ENCODE results near the gene BRD3OS. TPM values are rescaled to one million over a fixed set of nuclear protein-coding genes. Genes with fewer than 3 reads are reported as not detected.

BRD3OS gene
- total RNA-seq, 1 experiment from 2014 or later, result 13.6 TPM

DNA sequence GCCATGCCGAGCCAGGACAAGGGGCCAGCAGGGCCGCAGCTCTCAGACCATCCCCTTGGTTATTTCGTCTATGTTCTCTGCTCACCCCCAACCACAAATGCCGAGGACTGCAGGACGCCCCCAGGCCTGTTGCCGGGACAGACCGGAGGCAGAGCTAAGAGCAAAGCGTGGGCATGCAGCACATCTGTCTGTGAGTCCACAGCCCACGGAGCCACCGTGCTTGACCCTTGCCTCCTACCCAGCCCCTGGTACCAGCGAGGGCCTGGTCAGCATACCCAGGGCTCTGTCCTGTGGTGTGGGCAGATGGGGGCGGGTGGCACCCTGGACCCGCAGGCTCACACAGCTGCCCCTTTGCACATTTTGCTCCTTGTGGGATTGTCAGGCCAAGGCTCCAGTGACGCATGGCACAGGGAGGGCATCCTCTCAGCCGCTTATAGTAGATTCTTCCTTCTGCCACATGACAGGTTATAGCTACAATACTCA, 37.8 kb downstream of the BRD3OS start:
- no peak overlapping the region for H3K4me3 ChIP-seq (ENCODE audit: low read length)
- H3K9me3 ChIP-seq (ENCODE audit: low read length), result no peaks in the 10 kb centered on the region
- H3K79me2 ChIP-seq (ENCODE audit: low read length), result peaks cover 76% of the 10 kb centered on the region
- H3F3A ChIP-seq (ENCODE audit: low read length, unreplicated experiment), result no peaks in the 10 kb centered on the region
- intact Hi-C loops (cut with micrococcal nuclease), result no loop called here
- no peak overlapping the region for H2AFZ ChIP-seq (ENCODE audit: low read length)
- no peak overlapping the region for H3K27ac ChIP-seq (ENCODE audit: low read length)
- no peak for ATAC-seq
- no peak overlapping the region for H3K9ac ChIP-seq (ENCODE audit: low read length)
- H3K4me1 ChIP-seq (ENCODE audit: insufficient read depth, low read length), result peaks cover 26% of the 10 kb centered on the region
- H3K27me3 ChIP-seq (ENCODE audit: low read length), result no peaks in the 10 kb centered on the region
- no peak overlapping the region for H3K4me2 ChIP-seq (ENCODE audit: low read length)
- TF ChIP-seq, protein P1, sequence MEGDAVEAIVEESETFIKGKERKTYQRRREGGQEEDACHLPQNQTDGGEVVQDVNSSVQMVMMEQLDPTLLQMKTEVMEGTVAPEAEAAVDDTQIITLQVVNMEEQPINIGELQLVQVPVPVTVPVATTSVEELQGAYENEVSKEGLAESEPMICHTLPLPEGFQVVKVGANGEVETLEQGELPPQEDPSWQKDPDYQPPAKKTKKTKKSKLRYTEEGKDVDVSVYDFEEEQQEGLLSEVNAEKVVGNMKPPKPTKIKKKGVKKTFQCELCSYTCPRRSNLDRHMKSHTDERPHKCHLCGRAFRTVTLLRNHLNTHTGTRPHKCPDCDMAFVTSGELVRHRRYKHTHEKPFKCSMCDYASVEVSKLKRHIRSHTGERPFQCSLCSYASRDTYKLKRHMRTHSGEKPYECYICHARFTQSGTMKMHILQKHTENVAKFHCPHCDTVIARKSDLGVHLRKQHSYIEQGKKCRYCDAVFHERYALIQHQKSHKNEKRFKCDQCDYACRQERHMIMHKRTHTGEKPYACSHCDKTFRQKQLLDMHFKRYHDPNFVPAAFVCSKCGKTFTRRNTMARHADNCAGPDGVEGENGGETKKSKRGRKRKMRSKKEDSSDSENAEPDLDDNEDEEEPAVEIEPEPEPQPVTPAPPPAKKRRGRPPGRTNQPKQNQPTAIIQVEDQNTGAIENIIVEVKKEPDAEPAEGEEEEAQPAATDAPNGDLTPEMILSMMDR (conservative IDR thresholded peaks at IDR 0.05; ENCODE audit: low read depth, low read length), result no peak
- no peak for TF ChIP-seq EZH2phosphoT487 (IDR thresholded peaks at IDR 0.05; ENCODE audit: borderline replicate concordance, low read length)
- TF ChIP-seq EZH2 (IDR thresholded peaks at IDR 0.05; ENCODE audit: low read length, unreplicated experiment), result no peak
- ChIA-PET CTCF (no interaction called here), POLR2A (ENCODE audit: unreplicated experiment) (no interaction called here)
- BruUV-seq (replicated peaks), result no TSS peak
- no peaks in the 10 kb centered on the region for H3K9me2 ChIP-seq (replicated peaks; ENCODE audit: low read length)
- no peaks in the 10 kb centered on the region for H4K20me1 ChIP-seq (ENCODE audit: low read length)
- DNase-seq, result no peak
- H3K36me3 ChIP-seq (ENCODE audit: low read depth, low read length), result no peaks in the 10 kb centered on the region

DNA sequence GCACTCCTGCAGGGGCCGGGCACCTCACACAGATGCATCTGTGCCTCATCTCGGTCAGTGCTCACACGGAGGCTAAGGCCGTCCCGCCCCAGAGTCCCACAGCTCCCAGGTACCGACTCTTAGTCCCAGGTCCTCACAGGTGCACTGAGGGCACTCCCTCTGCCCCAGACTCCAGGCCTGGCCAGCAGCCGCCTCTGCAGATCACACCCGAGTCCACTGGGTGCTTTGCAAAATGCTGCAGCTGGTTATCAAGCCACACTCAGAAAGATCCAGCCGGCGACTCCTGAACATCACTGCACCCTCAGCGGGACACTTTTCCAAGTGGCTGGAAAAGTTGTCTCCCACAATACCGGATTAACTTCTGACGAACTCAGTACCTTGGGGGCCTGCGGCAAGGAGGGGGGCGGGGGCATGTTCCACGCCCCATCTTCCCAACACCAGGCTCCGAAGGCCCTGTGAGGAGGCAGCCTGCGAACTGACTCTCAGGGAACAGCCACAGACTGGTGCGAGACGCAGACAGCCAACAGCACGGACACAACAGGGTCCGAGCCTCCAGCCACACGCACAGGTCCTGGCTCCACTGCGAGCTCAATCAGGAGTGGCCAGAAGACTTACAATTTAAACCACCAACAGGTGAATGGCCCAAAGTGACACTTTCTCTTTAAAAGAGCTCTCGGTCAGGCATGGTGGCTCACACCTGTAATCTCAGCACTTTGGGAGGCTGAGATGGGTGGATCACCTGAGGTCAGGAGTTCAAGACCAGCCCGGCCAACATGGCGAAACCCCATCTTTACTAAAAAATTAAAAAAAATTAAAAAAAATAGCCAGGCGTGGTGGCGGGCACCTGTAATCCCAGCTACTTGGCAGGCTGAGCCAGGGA, 38.5 kb downstream of the BRD3OS start:
- no peaks in the 10 kb centered on the region for H3K36me3 ChIP-seq (ENCODE audit: low read depth, low read length)
- intact Hi-C loops (cut with micrococcal nuclease), result no loop called here
- no peak overlapping the region for H3K4me2 ChIP-seq (ENCODE audit: low read length)
- no peaks in the 10 kb centered on the region for H3K9me3 ChIP-seq (ENCODE audit: low read length)
- no peaks in the 10 kb centered on the region for H3F3A ChIP-seq (ENCODE audit: low read length, unreplicated experiment)
- H3K9me2 ChIP-seq (replicated peaks; ENCODE audit: low read length), result no peaks in the 10 kb centered on the region
- H3K27ac ChIP-seq (ENCODE audit: low read length), result no peak overlapping the region
- H4K20me1 ChIP-seq (ENCODE audit: low read length), result no peaks in the 10 kb centered on the region
- ChIA-PET POLR2A (ENCODE audit: unreplicated experiment) (no interaction called here), CTCF (no interaction called here)
- H3K4me3 ChIP-seq (ENCODE audit: low read length), result no peak overlapping the region
- TF ChIP-seq, protein P1 (conservative IDR thresholded peaks at IDR 0.05; ENCODE audit: low read depth, low read length), result no peak
- TF ChIP-seq EZH2phosphoT487 (IDR thresholded peaks at IDR 0.05; ENCODE audit: borderline replicate concordance, low read length) (no peak), EZH2 (IDR thresholded peaks at IDR 0.05; ENCODE audit: low read length, unreplicated experiment) (no peak)
- BruUV-seq (replicated peaks), result no TSS peak
- no peak for DNase-seq
- peaks cover 19% of the 10 kb centered on the region for H3K4me1 ChIP-seq (ENCODE audit: insufficient read depth, low read length)
- H3K27me3 ChIP-seq (ENCODE audit: low read length), result no peaks in the 10 kb centered on the region
- no peak overlapping the region for H2AFZ ChIP-seq (ENCODE audit: low read length)
- ATAC-seq, result no peak
- no peak overlapping the region for H3K9ac ChIP-seq (ENCODE audit: low read length)
- peaks cover 70% of the 10 kb centered on the region for H3K79me2 ChIP-seq (ENCODE audit: low read length)

DNA sequence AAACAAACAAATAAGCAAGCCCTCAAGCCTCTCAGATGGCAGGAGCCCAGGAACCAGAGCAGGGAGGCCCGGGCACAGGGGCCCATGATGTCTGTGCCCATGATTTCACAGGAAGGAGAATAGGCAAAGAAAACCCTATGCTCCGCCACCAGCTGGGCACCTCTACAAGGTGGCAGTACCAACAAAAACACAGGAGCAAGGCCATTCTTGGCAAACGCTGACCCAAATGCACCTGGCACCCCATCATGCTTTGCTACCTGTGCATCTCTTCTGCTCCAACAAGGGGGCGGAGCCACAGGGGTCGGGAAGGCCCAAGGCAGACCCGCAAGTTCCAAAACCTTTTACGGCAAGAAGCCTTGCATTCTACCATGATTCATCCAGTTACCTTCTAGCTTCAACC, 39.4 kb downstream of the BRD3OS start:
- no peaks in the 10 kb centered on the region; the same call in 1 of the 2 replicates for H3K27me3 ChIP-seq (ENCODE audit: low read length)
- CTCF ChIA-PET, result no interaction called here
- DNase-seq (no peak), ATAC-seq (no peak)
- no peaks in the 10 kb centered on the region for H3K9me2 ChIP-seq (replicated peaks; ENCODE audit: low read length)
- no peaks in the 10 kb centered on the region for H3K9me3 ChIP-seq (ENCODE audit: low read length)
- no peaks in the 10 kb centered on the region for H3F3A ChIP-seq (ENCODE audit: low read length, unreplicated experiment)
- H3K36me3 ChIP-seq (ENCODE audit: low read depth, low read length), result no peaks in the 10 kb centered on the region
- no peak for TF ChIP-seq EZH2 (IDR thresholded peaks at IDR 0.05; ENCODE audit: low read length, unreplicated experiment)
- no peak for TF ChIP-seq EZH2phosphoT487 (IDR thresholded peaks at IDR 0.05; ENCODE audit: borderline replicate concordance, low read length)
- TF ChIP-seq, protein P1 (conservative IDR thresholded peaks at IDR 0.05; ENCODE audit: low read depth, low read length), result no peak
- intact Hi-C loops (cut with micrococcal nuclease), result loop anchor here (5.0 kb wide), 1 partner anchor 73 kb away; the partner anchor contains the start of gene WDR5
- H3K79me2 ChIP-seq (ENCODE audit: low read length), result peaks cover 64% of the 10 kb centered on the region
- H3K27ac ChIP-seq (ENCODE audit: low read length), result no peak overlapping the region
- no peak overlapping the region for H3K4me2 ChIP-seq (ENCODE audit: low read length)
- BruUV-seq (replicated peaks), result no TSS peak
- no peak overlapping the region for H2AFZ ChIP-seq (ENCODE audit: low read length)
- POLR2A ChIA-PET (ENCODE audit: unreplicated experiment), result no interaction called here
- peaks cover 10% of the 10 kb centered on the region for H3K4me1 ChIP-seq (ENCODE audit: insufficient read depth, low read length)
- H3K9ac ChIP-seq (ENCODE audit: low read length), result no peak overlapping the region
- H4K20me1 ChIP-seq (ENCODE audit: low read length), result no peaks in the 10 kb centered on the region
- H3K4me3 ChIP-seq (ENCODE audit: low read length), result no peak overlapping the region
